ENCODE data around the gene CNTNAP2.

CNTNAP2 gene

DNA sequence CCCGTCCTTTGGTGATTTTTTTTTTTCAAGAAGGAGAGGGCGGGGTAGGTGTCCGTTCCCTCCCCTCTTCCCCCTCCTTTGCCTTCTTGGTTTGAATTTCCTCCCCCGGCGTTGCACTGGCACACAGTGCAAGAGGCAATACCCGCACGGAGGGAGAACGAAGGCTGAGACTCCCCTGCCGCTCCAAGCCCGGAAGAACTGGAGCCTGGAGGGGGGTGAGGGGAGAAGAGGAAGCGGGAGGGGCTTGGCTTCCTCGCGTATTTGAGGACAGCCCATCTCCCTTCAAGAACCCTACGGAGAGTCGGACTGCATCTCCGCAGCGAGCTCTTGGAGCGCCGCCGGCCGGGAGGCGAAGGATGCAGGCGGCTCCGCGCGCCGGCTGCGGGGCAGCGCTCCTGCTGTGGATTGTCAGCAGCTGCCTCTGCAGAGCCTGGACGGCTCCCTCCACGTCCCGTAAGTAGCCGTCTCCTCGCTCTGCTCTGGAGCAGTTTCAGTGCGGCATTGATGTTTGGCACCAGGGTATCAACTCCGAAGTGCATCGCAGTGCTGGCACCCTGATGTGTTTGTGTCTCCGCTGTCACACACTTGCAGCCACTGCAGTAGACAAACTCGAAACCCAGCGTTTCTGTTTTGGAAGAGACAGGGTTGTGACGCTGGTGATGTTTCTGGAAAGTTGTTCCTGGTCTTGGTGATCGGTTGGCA is at the start of gene CNTNAP2:
TSS of gene CNTNAP2 (plus strand) at position 281 of the 702 bp plus-strand sequence. CDS start at position 357, 76 bp downstream.
- DNase-seq (ENCODE audit: low read depth) = peak; percentile 28

DNA sequence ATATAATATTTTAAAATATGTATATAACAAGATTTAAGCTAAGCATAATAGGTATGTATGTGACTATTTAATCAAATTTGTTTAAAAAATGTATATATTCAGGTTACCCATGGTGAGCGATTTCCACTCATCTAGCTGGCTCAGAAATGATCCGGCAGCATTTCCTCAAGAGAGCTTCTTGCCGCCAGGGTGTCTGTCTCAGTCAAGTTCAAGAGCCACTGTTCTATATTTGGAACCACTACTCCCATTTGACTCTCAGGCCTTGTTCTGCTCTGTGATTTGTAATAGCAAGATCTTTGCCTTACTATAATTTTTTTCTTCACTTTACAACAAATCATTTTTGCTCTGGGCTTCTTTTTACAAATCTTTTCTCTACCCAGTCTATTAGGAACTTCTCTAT is 48.7 kb upstream of the CNTNAP2 start:
- DNase-seq (ENCODE audit: low read depth) = peak; percentile 3

DNA sequence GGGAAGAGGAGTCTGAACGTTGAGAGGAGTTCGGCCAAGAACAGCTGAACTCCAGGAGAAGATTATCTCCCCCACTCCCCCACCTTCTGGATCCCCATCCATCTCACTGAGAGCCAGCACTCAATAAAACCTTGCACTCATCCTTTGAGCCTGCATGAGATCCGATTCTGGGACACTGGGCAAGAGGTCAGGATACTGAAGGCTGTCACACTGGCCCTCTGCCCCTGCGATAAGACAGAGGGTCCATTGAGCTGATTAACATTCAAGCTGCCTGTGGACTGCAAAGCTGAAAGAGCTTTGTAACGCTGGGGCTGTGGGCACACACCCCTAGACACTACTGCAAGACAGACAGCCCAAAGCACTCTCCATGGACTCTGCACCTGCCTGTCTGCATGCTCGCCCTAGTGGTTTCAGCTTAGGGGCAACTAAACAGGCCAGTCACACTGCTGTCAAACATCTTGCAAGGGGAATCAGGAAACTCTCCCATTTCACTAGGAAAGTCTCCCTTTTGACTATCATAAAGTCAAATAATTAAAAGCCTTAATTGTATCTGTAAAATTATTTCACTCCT is 42.3 kb upstream of the CNTNAP2 start:
- DNase-seq (ENCODE audit: low read depth) = no peak

DNA sequence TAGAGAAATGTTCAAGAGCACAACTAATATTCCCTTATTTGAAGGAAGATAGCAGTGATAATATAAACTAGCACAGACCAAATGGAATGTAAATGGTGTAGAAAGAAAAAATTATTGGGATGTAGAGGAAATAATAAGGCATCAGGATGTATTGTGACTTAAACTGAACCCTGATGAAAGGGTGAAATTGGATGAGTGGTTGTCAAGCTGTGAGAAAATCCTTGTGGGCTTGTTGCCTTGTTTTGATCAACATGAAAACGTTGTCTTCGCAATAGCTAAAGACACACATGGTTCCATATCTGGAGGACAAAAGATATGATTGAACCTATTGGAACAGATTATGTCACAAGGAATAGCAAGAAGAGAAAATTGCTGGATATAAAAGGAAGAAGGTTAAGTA is 40.3 kb upstream of the CNTNAP2 start:
- DNase-seq (ENCODE audit: low read depth) = no peak

DNA sequence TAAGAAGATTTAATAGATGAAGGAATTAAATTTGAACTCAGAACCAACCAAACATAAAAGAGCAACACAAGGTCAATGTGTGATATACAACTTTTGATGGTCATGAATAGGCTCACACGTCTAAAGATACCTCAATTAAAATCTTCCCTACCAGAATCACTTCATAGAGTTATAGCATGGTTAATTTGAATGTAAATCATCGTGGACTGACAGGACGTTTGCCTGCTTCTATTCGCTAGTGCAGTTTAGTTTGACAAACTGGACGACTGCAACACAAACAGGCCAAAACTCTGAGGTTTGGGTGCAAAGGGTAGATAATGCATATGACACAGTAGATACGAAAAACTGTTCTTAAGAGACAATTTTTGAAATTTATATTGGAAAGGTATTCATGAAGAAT is 32.5 kb upstream of the CNTNAP2 start:
- DNase-seq (ENCODE audit: low read depth) = no peak

DNA sequence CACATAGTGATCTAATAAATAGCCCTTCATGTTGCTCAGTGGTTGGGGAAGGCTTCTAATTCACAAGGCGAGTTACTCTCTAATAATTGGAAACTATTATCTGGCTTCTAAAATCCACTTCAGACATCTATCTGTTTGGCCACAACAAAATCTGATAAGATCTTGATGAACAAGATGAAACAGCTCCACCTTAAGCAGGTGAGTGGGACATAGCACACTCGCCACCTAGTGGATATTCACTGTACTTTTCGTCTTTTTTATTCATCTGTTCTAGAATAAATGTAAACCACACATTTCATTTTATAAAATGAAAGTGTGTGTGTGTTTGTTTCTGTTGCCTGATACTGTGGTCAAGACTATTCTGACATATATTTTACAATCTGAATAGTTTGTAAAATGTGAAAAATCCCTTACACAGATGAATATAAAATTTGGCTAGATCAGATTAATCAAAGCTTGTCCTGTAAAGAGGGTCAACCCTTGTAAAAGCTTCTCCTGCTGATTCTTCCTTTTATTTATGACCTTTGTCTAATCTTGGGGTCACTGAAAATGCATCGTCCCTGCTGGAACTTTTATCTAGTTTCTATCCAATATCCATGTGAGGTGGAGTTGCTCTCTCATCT is 26.5 kb upstream of the CNTNAP2 start:
- peak; percentile 10 for DNase-seq (ENCODE audit: low read depth)

DNA sequence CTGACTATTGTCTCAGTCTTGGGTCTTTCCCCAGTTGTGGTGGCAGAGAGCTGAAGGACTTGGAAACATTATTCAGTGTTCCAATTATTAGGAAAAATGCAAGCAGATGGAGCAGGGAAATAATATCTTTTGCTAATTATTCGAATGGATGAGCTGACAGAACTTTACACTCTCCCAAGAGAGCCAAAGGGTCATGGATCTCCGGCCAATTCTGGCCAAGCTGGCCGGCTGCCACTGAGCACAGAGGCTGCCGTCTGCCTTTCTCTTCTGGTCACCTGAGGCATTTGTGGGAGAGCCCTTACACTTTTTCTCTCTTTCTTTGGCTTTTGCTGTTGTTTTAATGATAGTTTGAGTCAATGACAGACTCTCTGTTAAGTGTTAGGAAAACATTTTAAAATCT is 22.2 kb upstream of the CNTNAP2 start:
- no peak for DNase-seq (ENCODE audit: low read depth)

DNA sequence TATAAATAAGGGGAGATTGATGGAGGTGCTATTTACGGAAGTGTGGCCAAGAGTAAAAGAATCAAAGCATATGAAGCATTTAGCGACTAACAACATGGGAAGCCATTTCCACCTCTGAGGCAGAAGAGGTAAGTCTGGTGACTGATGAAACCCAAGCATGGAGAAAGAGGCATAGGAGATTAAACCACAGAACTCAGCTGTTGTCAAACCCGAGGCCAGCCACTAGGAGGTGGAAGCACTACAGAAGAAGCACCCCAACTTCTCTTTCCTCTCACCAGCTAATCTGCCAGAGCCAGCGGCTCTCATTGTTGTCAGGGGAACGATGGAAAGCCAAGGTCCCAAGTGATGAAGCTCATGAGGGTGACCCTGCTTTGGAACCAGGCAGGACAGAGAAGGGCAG is 19.6 kb upstream of the CNTNAP2 start:
- DNase-seq (ENCODE audit: low read depth) = no peak

DNA sequence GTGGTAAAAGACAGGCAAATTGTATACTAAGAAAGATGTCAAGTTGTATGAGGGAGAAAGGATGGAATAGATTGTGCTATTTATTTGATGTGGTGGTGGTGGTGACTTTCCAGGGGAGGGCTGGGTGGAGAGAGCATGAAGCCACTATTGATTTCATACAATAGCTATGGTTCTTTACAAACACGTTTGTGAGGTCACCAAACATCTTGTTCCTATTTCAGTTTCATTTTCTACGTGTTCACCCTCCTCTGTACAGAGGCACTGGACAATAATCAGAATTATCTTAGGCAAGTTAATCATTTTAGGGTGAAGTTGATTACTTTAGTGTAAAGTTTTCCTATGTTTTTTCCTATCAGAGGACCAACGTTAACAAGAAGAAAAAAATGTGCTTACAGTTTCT is 10.3 kb upstream of the CNTNAP2 start:
- DNase-seq (ENCODE audit: low read depth) = no peak

DNA sequence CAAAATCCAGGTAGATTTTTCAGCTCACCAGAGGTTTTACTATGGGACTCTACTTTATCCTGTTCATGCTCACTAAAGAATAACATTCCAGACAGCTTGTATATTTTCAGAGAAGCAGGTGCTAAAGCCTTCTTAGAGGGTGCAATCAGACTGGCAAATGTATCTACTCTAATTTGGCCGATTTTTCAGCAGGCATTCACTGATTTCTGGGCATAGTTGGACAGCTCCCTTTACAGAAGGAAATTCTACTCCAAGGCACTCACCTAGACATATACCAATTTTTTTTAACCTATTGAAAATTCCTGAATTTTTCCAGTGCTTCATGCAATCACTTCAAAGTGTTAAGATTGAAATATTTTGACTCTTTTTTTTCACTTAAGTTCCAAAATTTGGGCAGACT is 3.8 kb upstream of the CNTNAP2 start:
- no peak for DNase-seq (ENCODE audit: low read depth)

DNA sequence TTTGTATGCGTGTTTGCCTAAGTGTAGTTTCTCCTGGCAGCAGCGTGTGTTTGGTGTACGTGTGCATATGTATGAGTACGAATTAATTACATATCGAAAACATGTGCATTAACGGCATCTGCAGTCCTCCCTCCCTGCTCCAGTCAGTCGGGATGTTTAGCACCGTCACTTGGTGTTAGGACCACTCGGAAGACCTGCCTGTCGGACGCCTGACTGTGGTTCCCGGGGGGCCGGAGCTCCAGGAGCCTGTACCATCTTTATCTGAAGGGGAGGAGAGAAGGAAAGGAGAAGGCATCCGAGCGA is 1.1 kb upstream of the CNTNAP2 start:
- no peak for DNase-seq (ENCODE audit: low read depth)

DNA sequence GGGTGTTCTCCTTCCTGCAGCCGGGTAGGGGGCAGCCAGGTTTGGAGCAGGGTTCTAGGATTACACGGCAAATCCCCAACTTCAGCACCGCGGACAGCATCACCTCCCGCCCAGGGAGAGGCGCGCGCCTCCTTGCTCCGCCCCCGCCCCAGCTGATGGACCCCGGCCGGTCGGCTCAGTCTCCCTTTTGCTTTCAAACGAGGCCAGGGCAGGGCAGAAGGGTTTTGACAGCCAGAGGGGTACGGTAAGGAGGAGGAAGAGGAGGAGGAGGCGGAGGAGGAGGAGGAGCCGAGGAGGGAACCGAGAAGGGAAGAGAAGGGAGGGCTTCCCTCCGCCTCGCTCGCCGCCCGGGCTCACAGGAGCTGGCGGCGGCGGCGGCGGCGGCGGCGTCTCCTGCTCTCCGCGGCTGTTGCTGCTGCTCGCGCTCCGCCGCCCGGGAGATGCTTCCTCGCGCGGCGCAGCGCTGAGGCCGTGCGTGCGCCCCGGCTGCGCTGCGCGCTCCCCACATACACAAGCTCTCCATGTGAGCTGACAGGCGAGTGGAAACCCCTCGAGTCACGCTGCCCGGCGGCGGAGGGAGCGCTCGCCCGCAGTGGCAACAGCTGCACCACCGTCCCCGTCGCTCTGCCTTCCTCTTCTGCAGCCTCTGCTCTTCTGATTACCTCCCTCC is 615 bp upstream of the CNTNAP2 start:
- DNase-seq (ENCODE audit: low read depth) = peak; percentile 21

DNA sequence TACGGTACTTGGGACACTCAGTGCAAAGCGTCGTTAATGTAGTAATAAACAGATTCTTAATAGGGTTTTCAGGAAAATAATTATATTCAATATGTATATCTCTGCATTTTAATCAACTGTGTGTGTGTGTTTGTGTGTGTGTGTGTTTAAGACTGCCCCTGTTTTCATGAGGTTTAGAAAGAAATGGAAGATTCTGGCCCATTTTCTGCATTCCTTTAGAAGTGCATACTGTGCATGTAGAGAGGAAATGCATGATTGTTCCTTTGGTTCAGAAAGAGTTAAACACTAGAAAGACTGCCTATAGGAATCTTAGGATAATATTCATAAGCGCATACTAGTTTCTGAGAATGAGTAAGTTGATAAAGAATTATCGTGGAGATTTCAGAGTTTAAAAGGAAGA is 975 bp downstream of the CNTNAP2 start:
- DNase-seq (ENCODE audit: low read depth) = no peak

DNA sequence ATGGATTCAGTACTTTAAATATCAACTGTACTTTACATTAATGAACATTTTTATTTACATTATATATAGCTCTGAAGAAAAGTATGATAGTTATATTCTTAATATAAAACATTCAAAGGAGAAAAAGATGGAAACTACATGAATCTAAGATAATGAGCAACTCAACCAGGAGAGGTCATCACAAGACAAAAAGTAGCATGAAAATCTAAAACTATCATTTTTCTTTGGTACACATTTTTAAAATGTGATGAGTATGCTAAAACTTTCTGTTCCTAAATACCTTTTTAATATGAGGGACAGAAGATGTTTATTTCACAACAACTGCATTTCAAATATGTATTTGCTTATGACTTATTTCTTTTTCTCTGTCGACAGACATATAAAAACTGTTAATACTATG is 2.4 kb downstream of the CNTNAP2 start:
- peak; percentile 1 for DNase-seq (ENCODE audit: low read depth)

DNA sequence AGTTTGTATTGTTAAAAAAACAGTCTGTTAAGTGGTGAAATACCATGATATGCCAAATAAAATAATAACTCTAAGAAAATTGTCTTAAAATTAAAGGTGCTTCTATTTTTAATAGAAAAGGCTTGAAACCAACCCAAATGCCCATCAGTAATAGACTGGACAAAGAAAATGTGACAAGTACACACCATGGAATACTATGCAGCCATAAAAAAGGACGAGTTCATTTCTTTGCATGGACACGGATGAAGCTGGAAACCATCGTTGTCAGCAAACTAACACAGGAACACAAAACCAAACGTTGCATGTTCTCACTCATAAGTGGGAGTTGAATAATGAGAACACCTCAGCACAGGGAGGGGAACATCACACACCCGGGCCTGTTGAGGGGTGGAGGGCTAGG is 7.1 kb downstream of the CNTNAP2 start:
- no peak for DNase-seq (ENCODE audit: low read depth)

DNA sequence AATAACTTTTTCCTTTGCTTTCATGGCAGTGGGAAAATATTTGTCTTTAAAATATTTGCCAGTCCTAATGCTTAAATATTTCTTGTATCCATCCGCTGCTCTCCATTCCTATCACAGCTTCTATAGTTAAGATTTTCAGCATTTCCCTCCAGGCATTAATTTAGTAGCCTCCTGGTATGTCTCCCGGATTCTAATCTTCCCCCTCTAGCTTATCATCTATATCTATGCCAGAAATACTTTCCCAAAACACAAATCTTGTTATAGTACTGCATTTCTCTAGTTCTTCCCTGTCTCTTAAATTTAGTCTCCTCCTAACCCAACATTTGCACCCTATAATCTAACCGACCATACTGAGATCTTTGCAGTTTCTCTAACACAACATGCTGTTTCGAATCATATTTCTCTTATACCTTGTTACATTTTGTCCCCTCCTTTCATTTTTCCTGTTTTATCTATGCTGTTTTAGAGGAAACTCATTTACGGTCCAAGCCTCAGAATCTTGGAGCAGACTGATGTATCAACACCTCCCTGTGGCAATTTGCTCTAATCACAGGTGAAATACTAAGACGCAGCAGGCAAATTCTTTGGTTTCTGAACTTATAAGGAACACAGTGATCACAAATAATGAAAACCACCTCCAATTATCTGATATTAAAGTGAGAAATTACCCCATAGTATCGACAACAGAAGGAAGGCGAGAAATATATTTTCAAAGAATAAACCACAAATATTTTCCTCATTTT is 10.3 kb downstream of the CNTNAP2 start:
- no peak for DNase-seq (ENCODE audit: low read depth)

DNA sequence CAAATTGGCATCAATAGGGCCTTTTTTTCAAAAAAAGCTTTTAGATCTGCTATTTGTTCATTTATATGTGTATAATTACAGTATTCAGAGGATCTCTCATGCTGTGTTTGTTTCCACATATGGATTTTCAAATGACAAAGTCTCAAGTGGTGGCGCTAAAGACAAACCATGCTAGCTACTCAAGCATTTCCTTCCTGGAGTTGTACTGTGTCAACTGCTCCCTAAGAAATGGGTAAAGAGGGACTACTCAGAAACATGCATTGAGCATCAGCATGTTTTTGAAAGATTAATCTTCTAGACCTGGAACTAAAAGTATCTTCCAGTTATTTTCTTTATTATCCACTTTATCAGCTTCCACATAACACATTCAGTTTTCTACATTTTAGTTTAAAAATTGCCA is 12.7 kb downstream of the CNTNAP2 start:
- DNase-seq (ENCODE audit: low read depth) = no peak

DNA sequence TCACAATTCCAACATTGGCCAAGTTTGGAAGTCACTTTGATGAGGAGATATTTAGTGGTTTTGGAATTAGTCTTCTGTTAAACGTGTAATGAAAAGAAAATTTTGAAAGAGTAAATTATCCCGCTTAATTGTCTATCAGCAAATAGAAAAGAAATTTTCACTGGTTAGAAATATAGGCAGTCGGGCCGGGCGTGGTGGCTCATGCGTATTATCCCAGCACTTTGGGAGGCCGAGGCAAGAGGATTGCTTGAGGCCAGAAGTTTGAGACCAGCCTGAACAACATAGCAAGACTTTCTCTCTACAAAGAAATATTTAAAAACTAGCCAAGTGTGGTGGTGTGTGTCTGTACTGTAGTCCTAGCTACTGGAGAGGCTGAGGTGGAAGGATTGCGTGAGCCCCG is 13.4 kb downstream of the CNTNAP2 start:
- no peak for DNase-seq (ENCODE audit: low read depth)

DNA sequence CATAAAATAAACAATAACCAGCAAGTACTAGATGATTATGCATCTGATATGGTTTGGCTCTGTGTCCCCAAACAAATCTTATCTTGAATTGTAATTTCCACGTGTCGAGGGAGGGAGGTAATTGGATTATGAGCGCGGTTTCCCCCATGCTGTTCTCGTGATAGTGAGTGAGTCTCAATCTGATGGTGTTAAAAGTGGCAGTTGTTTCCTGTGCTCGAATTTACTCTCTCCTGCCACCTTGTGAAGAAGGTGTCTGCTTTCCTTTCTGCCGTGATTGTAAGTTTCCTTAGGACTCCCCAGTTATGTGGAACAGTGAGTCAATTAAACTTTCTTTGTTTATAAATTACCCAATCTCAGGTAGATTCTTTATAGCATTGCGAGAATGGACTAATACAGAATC is 15.1 kb downstream of the CNTNAP2 start:
- DNase-seq (ENCODE audit: low read depth) = no peak

DNA sequence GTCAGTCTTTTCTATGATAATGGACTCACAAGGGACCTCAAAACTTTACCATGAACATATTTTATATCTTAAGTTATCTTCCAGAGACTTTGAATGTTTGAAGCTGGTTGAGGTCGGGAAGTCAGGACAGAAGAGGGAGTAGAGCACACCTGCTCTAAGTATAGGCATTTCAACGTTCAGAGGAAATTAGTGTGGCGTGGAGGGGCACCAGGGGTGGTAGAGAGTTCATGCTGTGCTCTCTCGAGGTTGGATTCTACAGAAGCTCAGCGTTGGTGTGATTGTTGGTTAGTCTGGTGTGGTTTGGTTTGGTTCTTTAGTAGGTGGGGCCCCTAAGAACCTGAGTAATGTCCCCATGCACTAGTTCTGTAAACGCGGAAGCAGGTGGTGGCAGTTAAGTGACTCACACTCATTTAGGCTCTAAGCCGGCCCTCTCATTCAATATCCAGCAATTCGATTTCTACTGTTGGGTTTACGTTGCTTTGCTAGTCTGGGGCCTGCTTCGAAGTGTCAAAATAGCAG is 19.8 kb downstream of the CNTNAP2 start:
- no peak for DNase-seq (ENCODE audit: low read depth)

DNA sequence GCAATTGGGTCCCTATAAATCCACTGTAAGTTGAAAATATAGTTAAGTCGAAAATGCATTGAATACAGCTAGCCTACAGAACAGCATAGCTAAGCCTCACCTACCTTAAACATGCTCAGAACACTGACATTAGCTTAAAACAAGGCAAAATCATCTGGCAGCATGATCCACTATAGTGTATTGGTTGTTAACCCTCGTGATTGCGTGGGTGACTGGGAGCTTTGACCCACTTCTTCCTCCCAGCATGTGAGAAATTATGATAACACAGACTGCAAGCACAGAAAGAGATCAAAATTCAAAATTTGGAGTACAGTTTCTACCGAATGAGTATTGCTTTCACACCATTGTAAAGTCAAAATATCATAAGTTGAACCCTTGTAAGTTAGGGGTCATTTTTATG is 22.3 kb downstream of the CNTNAP2 start:
- no peak for DNase-seq (ENCODE audit: low read depth)

DNA sequence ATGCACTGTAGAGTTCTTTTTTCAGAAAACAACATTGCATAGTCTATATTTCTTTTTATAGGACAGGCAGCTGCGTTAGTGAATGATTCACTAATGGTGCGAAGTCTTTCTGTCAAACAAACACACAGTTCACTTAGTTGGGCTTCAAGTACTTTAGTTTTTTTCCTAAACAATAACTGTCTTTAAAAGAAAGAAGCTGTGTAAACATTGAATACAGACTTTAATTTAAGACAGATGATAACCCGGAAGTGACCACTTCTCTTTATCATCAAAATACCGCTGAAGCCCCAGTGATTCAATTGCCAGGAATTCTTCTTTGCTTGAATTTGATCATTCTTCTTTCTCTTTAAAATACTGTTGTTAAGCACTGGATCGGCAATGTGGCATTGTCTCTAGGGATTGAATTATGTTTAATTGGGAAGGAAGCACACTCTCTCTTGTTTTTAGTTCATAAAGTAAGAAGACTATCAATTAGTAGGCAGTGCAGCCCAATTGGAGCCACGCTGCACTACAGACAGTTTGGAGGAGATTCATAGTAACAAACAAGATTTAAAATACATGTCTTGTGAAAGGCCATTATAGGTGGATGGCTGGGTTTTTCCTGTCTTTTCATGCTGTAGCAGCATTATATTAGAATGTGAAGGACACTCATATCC is 30.4 kb downstream of the CNTNAP2 start:
- DNase-seq (ENCODE audit: low read depth) = peak; percentile 66

Measured in stromal cell of bone marrow (primary cell).